LNCAP (cell line): ENCODE data around the gene SNX2.

Experiments
- CTCF ChIP-seq: fragments of 450-650 bp; IDR thresholded peaks from 2 replicates; pipeline ENCODE4 v1.5.1; 2017; ENCODE audit warnings: mild to moderate bottlenecking

SNX2 gene

GRCh38 chr5:122846051-122846550, 71.2 kb downstream of the SNX2 start:
- no peak for TF ChIP-seq CTCF

- no peak for TF ChIP-seq CTCF
Observed at GRCh38 chr5:122847687-122848081, 72.8 kb downstream of the SNX2 start.

GRCh38 chr5:122849771-122850170, 74.9 kb downstream of the SNX2 start:
- no peak for TF ChIP-seq CTCF

GRCh38 chr5:122858451-122858850, 83.6 kb downstream of the SNX2 start:
- no peak for TF ChIP-seq CTCF

GRCh38 chr5:122863240-122863639, 88.4 kb downstream of the SNX2 start:
- TF ChIP-seq CTCF: no peak

GRCh38 chr5:122863721-122864120, 88.8 kb downstream of the SNX2 start:
- no peak for TF ChIP-seq CTCF

- TF ChIP-seq CTCF: no peak
Observed at GRCh38 chr5:122864400-122864799, 89.5 kb downstream of the SNX2 start.

- no peak for TF ChIP-seq CTCF
Observed at GRCh38 chr5:122864842-122865241, 90.0 kb downstream of the SNX2 start.
